ENCODE data around the gene OSGIN1.
"Not testable (repeated sequence)": the region's sequence is repeated elsewhere in the genome, so short reads cannot be mapped to it uniquely, and the experiment has no call there.

OSGIN1 gene

DNA sequence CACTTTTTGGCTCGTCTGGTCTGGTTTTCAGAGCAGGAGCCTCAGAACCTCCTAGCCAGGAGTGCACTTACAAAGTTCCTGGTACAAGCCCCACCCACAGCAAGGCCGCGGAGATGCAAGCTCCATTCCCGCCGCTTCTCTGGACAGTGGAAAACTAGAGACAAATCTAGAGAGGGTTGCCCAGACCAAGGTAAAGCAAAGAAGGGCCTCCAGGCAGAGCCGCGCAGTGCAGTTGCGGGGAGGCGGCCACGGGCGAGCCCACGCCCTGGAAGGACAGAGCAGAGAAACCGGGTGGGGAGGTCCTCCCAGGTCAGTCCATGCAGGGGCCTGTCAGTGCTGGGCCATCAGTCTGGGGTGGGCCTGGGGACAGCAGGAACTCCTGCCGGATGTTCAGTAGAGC, 11.0 kb upstream of the OSGIN1 start:
- DNase-seq (ENCODE audit: low read depth): no peak

DNA sequence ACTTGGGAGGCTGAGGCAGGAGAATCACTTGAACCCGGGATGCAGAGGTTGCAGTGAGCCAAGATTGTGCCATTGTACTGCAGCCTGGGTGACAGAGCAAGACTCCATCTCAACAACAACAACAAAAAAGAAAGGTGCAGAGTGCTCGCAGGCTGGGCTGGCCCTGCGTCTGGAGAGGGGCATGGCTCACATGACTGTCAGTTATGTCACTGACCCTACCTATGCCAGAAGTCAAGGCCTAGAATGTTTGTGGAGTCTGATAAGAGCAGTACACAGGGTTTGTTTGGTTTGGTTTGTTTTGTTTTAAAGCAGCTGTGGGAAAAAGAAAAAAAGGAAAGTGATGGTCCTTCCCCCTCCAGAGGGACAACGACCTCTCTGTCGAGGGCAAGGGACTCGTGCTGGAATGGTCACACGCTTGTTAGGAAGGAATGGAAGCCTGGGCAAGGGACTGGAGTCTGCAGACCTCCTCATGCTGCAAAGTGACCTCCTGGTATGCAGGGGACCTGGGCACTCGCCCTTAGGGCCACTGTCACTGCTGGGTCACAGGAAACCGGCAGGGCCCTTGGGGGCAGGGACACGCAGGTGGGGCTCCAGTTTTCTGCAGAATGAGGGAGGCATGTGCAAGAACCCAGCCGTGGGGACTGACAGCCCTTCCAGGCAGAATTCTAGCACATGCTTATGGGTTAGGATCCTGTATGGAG, 10.1 kb upstream of the OSGIN1 start:
- DNase-seq (ENCODE audit: low read depth): no peak

DNA sequence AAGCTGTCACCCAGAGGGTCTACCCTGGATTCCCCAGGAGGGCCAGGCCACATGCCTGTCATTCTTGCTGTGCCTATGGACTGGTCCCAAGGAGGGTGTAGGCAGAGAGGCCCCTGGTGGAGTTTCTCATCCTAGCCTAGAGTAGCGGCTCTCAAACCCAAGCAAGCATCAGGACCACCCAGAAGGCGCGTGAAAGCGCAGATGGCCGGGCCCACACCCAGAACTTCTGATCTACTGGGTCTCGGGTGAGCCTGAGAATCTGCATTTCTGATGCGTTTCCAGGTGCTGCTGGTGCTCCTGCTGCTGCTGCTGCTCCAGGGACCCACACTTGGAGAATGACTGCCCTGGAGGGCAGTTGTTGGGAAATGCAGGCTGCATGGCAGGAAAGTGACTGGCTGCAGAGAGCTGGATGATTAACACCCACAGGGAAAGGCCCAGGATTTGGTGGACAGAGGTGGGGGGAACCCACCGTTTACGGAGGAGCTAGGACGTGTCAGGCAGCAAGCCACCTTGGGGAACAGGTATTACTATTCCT, 9.5 kb upstream of the OSGIN1 start:
- DNase-seq (ENCODE audit: low read depth): no peak

DNA sequence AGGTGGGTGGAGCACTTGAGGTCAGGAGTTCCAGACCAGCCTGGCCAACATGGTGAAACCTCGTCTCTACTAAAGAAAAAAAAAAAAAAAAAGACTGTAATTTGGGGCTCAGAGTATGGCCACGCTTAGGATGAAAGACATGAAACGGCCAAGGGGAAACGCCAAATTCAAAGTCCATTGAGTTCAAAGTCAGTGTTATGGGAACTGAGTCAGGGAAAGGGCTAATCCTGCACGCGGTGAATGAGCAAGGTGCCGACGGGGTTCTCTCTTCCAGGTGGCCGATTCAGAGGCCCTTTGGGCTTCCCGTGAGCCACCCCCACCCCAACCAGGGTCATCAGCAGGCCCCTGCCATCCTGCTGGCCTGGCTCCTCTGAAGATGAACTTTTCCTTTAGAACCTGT, 7.5 kb upstream of the OSGIN1 start:
- DNase-seq (ENCODE audit: low read depth): no peak

DNA sequence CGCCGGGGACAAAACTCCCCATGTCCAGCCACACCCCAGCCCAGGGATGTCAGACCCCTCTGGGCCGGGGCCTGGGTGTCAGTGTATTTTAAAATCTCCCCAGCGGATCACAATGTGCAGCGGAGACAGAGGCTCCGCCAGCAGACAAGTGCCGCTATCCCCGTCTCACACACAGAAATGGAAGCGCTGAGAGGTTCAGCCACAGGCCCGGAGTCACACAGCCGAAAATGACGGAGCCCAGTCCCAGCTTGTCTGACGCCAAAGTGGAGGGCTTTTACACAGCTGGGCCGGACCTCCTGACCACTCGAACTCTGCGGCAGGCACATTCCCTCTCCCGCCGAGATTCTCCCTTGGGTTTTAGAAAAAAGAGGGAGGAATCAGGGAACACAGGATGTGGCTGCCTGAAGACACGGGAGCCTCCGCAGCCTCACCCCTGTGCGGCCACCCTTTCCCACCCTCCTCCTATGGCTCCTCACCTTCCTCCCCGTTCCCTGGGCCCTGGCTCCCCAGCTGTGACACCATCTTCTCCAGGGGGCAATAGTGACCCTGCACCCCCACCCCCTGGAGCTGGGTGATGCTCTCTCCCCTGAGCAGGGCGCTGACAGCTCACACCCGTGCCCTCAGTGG, 6.8 kb upstream of the OSGIN1 start:
- DNase-seq (ENCODE audit: low read depth): no peak

DNA sequence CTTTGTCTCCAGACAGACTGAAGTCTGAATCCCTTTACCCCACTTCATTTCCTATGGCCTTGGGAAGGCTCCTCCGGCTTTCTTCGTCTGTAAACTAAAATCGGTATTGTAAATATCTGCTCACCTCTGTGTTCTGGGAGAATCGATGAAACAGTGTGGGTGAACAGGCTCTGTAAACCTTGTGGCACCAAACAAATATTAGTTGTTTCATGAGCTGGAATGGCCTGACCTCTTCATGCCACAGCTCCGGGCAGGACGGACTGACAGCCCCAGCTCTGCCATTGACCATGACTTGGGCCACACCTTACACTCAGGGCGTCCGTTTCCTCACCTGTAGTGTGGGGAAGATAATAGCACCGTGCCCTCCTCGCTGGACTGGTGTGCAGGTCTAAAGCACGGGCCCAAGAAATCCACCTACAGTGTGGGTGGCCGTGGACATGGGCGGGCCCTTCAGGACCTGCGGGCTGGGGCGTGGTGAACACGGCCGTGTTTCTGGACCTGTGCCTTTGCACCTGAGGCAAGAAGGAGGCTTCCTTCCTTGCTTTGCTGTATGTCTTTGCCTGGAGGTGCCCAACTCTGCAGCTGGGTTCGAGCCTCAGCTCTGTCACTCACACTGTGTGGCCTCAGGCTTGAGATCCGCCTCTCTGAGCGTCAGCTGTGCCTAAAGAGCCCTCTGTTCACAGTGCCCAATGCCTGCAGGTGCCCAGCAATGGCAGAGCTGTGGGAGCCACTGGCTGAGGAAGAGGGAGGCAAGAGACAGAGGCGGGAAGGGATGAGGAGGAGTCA, 6.1 kb upstream of the OSGIN1 start:
- DNase-seq (ENCODE audit: low read depth): no peak

DNA sequence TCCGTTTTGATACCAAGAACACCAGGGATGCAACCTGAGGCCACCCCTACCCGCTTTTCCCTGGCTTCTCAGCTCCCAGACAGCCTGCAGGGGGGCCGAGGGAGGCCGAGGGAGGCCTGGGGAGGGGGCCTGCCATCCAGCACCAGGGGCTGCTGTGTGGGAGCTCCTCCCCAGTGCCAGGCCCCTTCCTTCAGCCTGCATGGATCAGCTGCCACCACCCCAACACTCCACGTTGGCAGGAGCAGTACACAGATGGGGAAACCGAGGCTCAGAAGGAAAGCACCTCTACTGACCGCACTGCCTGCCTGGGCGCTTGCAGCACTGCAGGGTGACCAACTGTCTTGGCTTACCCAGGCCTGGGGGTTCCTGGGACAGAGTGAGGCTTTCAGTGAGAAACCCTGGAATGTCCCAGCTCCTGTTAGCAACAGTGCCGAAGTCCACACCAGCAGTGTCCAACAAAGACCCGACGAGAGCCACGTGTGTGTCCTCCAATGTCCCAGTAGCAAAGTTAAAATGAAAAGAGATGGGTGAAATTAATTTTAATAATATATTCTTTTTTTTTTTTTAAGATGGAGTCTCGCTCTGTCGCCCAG, 5.3 kb upstream of the OSGIN1 start:
- no peak for DNase-seq (ENCODE audit: low read depth)

DNA sequence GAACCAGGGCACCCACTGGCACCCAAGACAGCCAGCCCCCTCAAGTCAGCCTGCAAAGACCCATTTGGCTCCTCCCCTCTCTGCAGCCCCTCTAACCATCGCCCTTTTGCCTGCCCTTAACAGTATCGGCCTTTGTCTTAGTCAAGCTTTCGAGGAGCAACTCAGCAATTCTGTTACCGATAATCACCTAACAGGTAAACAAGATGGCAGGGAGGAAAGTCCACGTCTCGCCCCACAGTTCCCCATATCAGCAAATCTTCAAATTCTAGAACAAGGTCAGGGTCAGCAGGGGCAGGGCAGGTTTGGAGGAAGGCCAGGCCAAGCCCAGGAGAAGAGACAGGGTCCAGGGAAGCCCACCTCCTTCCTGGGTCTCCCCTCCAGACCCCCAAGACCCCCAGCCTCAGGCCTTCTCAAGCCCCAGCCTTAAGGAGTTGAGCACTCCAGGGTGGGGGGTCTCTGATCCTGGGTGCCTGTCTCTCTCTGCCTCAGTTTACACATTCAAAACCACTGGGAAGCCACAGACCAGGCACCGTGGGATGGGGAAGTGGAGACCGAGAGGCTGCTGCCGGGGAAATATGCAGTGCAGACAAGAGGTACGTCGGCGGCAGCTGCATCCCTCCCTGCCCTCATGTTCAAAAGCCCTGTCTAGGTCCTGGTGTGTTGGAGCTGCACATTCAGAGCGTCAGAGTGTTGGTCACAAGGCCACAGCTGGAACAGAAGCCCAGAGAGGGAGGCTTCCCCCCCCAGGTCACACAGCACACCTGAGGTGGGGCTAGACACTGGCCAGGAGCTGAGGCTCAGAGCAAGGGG, 3.9 kb upstream of the OSGIN1 start:
- no peak for DNase-seq (ENCODE audit: low read depth)

DNA sequence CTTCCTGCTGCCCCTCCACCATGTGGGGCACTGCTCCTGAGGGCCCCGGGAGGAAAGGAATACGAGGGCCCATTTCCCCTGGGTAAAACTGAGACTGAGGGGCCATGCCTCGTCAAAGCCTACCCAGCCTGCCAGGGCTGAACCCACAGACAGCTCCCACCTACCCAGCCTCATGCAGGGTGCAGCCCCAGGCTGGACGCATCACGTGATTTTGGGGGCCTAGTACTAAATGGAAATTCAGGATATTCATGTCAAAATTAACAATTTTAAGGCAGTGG, 3.4 kb upstream of the OSGIN1 start:
- DNase-seq (ENCODE audit: low read depth): no peak

DNA sequence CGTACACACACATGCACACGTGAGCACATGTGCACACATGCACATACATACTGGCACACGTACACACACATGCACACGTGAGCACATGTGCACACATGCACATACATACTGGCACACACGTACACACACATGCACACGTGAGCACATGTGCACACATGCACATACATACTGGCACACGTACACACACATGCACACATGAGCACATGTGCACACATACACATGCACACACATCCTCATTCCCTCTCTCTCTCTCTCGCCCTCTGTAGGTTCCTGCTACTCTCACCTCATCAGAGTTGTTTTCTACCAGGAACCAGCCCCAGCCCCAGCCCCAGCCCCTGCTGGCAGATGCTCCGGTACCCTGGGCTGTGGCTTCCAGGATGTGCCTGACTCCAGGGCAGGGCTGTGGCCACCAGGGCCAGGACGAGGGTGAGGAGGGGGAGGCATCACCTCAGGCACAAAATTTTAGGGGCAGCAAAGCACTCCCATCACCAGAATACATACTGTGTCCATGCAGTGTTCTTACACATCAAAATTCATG, 2.1 kb upstream of the OSGIN1 start:
- not testable (repeated sequence) for DNase-seq (ENCODE audit: low read depth)

DNA sequence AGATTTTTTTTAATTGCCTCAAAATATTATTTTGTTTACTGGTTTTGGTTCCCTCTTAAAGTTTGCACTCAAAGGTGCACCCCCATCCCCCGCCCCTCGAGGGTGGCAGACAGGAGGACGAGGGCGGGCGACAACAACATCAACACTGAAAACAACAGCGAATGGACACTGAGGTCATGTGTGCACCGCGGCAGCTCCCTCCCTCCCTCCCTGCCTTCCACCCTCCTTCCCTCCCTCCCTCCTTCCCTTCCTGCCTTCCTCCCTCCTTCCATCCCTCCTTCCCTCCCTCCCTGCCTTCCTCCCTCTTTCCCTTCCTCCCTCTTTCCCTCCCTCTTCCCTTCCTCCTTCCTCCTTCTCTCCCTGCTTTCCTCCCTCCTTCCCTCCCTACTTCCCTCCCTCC, 1.5 kb upstream of the OSGIN1 start:
- DNase-seq (ENCODE audit: low read depth): no peak

DNA sequence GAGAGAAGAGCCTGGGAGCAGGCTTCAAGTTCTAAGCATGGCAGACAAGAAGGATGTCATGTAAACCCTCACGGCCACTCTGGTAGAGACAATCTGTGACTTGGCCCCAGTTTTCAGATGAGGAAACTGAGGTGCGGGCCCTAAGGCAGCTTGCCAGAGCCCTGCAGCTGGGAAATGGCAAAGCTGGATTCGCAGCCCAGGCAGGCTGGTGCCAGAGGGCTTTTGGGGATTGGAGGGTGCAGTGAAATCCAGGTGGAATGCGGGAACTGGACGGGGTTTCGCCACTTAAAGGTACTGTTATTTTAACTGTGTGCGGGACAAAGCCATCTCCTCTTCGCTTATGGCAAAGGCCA, 477 bp upstream of the OSGIN1 start:
- no peak for DNase-seq (ENCODE audit: low read depth)

DNA sequence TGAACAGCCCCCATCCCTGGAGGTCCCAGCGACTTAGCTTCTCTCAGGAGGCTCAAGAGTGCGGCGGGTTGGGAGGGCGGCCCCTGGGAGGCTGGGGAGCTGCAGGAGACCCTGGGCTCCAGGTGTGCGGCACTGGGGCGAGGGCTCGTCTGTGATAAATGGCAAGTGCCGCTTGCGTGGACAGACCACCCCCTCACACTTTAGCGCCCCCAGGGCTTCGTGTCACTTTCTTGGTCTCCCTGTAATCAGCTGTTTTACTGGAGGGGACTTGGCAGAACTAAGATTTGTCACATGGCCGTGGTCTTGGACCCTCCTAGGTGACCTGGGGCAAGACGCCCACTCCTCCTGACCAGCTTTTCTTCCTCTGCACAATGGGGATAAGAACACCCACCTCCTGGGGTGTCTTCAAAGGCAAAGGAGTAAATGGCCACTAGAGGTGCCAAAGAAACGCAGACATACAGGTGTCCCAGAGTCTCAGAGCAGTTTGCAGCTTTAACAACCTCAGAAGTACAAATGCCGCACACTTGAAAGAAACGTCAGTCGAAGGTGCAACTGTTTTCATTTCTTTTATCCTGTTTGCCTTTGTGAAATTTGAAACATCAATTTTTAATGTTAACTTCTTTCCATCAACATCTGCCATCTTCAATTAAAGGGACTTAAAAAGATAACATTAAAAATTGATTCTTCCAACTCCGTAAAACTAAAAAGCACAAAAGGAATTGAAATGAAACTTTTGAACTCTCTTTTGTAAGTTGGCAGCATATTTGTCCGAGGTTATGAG, 946 bp downstream of the OSGIN1 start:
- DNase-seq (ENCODE audit: low read depth): no peak

DNA sequence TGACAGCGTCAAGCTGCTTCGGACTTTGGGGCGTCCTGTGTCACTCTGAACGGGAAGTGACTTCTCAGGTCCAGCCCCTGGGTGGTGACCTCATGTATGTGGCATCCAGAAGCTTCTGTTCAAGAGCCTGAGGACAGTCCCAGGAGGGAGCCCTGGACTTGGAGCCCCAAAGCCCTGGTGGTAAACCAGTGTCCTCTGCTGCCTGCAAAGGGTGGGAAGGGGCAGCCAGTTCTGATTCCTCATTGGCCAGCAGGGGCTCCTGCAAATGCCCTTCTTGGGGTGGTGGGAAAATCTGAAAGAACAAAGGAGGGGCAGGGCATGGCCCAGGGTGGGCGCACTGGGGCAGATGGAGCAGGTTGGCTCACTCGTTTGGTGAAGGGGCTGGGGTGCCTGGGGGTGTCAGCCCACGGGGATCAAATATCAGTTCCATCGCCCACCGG, 1.6 kb downstream of the OSGIN1 start:
- DNase-seq (ENCODE audit: low read depth): peak; percentile 26

DNA sequence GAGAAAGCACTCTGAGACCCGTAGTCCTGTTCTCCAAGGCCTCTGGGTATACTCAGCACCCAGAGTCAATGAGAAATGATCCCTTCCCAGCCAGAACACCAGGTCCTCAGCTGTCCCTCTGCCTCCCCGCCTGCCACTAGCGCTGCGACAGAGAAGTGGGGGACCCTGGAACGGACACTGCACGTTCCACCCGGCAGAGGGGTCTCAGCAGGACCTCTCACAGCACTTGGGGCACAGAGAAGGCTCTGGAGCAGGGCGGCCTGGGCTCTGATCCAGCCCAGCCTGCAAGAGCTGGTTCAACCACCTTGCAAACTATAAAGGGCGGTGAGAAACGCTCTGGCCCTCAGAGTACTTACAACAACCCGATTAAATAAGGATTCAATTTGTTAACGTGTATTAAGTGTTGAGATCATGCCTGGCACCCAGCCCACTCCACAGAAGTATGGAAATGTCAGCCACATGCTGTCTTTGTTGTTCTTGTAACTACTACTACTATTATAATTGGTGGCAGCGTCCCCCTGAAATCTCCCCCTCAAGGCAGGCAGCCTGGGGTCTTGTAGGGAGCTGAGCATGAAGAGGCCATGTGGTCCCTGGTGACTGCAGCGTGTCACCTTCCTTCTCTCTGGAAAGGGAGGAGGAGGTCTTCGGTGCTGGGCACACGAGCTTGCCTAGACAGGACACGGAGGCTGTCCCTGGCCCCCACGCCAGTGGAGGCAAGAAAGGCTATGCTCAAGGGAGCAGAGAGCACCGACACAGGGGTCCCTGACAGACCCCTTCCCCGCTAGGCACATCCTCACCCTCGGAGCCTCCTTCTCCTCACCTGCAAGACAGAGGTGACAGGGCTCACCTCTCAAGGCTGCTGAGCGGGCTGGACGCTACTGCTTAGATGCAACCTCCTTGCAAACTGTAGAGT, 2.4 kb downstream of the OSGIN1 start:
- DNase-seq (ENCODE audit: low read depth): no peak

DNA sequence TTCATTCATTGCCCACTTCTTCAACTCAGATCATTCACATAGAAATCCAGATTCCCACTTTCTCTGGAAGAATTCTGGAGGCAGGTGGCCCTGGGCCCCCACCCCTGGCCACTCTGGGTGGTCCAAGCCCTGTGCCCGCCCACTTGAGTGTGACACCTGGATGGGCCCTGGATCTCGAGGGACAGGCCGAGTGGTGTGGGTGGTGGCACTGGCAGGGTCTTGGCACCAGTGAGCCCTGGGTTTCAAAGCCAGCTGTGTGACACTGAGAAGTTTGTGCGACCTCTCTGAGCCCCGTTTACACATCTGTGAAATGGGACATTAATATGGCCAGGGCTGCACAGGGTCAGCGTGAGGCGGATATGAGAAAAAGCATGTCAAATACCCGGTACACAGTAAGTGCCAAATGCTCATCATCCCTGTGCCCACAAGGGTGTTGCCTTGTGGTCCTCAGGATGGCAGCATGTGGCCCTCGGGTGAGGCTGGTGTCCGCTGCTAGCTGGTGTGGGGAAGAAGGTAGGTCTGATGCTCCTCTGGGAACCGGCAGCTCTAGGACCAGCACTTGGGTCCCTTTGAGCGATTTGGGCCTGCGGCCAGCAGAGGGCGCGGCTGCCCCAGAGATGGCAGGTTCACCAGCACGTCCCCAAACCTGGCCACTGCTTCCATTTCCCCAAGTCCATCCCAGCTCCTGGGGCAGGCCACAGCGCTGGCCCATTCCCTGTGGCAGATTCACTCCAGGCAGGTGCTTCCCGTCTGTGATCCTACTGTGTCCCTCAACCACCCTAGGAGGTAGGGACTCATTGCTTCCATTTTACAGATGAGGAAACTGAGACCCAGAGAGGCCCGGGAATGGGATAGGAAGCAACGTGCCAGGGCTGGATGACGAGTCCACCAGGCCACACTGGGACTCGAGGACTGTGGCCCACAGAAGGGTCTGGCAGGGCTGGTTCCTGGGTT, 3.6 kb downstream of the OSGIN1 start:
- no peak for DNase-seq (ENCODE audit: low read depth)

DNA sequence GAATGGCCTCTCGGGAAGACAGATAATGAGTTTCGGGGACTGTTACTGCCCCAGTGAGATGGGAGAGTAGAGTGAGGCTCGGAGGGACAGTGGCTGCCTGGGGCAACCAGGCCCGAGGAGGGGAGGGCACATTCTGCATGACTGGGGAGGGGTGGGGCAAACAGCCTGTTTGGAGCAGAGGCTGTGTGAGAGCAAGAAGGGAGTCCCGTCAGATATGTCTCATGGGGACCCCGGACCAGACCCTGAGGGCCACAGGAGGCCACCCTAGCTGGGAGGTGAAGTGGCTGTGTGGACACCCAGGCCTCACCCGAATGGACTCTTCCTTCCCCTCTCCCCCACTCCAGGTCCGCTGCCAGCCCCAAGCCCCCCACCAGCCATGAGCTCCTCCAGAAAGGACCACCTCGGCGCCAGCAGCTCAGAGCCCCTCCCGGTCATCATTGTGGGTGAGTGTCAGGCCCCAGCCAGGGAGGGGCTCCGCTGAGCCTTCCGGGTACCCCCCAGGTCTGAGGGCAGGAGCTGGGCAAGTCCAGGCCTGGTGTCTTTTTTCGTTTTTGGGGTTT, 4.3 kb downstream of the OSGIN1 start:
- DNase-seq (ENCODE audit: low read depth): no peak

DNA sequence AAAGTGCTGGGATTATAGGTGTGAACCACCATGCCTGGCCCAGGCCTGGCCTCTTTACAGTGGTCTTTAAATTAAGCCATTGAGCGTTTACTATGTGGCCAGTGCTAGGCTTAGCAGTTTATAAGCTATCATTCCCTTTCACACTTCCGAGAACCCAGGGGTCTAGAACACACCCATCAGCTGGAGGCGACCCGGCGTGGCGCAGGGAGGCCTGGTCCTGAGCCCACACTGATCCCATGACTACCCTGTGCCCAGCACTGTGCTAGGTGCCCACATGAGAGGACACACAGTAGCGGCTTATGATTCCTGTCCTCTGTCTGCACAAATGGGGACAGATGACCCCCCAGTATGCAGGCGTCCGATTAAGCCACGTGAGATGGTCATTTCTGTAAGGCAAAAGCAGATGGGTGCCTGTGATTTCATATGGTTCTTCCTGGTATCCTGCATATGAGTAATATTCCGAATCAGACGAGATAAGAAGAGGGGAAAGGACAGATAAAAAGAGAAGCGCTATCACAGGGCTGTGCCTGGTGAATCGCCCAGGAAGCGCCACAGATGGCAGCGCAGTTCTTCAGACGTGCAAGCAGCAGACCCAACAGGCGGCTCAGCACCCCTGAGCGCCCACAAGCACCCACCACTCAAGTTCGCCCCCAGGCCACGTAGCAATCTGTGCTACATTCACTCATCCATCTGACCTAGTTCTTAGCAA, 5.3 kb downstream of the OSGIN1 start:
- DNase-seq (ENCODE audit: low read depth): no peak

Measured in GM04503 (cell line).